GM18909 (cell line): ENCODE data around the gene KCNRG.
"Not testable (repeated sequence)": the region's sequence is repeated elsewhere in the genome, so short reads cannot be mapped to it uniquely, and the experiment has no call there.

ENCODE experiments used
- ATAC-seq: cut with Tn5 transposase; IDR thresholded peaks from one replicate; pipeline ENCODE4 v1.9.1; 2021; ENCODE audit warnings: mild to moderate bottlenecking; ENCODE audit not compliant: unreplicated experiment, poor library complexity

Gene KCNRG

GRCh38 chr13:50006426-50007135 lies 8.7 kb upstream of the KCNRG start:
- no peak for ATAC-seq

- ATAC-seq = no peak
Observed at GRCh38 chr13:50011461-50011860, 3.8 kb upstream of the KCNRG start.

GRCh38 chr13:50012396-50013169 lies 2.7 kb upstream of the KCNRG start:
- ATAC-seq = no peak

- no peak for ATAC-seq
Observed at GRCh38 chr13:50014386-50014785, 858 bp upstream of the KCNRG start.

- no peak for ATAC-seq
Observed at GRCh38 chr13:50015750-50016149, 506 bp downstream of the KCNRG start.

- ATAC-seq = no peak
Observed at GRCh38 chr13:50016444-50016843, 1.2 kb downstream of the KCNRG start.

GRCh38 chr13:50017819-50018218 lies 2.6 kb downstream of the KCNRG start:
- ATAC-seq = no peak

- no peak for ATAC-seq
Observed at GRCh38 chr13:50025436-50025835, 10.2 kb downstream of the KCNRG start.

- ATAC-seq = peak; percentile 99
Observed at GRCh38 chr13:50026788-50027473, 11.7 kb downstream of the KCNRG start.

- no peak for ATAC-seq
Observed at GRCh38 chr13:50030315-50030714, 15.1 kb downstream of the KCNRG start.

- no peak for ATAC-seq
Observed at GRCh38 chr13:50033725-50034124, 18.5 kb downstream of the KCNRG start.

- ATAC-seq = no peak
Observed at GRCh38 chr13:50037788-50038187, 22.5 kb downstream of the KCNRG start.

GRCh38 chr13:50038266-50038665 lies 23.0 kb downstream of the KCNRG start:
- no peak for ATAC-seq

GRCh38 chr13:50052478-50052877 lies 37.2 kb downstream of the KCNRG start:
- no peak for ATAC-seq

- ATAC-seq = no peak
Observed at GRCh38 chr13:50053844-50054243, 38.6 kb downstream of the KCNRG start.

- ATAC-seq = no peak
Observed at GRCh38 chr13:50055454-50055853, 40.2 kb downstream of the KCNRG start.

- no peak for ATAC-seq
Observed at GRCh38 chr13:50060718-50061117, 45.5 kb downstream of the KCNRG start.

GRCh38 chr13:50062336-50062735 lies 47.1 kb downstream of the KCNRG start:
- not testable (repeated sequence) for ATAC-seq

GRCh38 chr13:50065712-50066111 lies 50.5 kb downstream of the KCNRG start:
- no peak for ATAC-seq

GRCh38 chr13:50068508-50068907 lies 53.3 kb downstream of the KCNRG start:
- ATAC-seq = no peak

GRCh38 chr13:50069261-50069660 lies 54.0 kb downstream of the KCNRG start:
- no peak for ATAC-seq
